Suprapubic skin (tissue), 3 donors: ENCODE measurements around the gene OPN3.

Experiments used
- EP300 ChIP-seq: sonication (generic); formaldehyde crosslinking; IDR thresholded peaks from one replicate; pipeline ENCODE4 v1.6.1; 2017; ENCODE audit warnings: antibody characterized with exemption
- POLR2A ChIP-seq, 2 donors: fragments of 450-650 bp; IDR thresholded peaks; one replicate each; pipeline ENCODE4 v1.6.1; 2017; ENCODE audit warnings: antibody characterized with exemption in 2 of 2, mild to moderate bottlenecking in 2 of 2, moderate library complexity in 2 of 2
- TF ChIP-seq, protein P1 (sequence below), 2 donors: fragments of 200-600 bp in 1 of 2; fragments of 450-650 bp in 1 of 2; sonication (generic) in 1 of 2; IDR thresholded peaks; one replicate each; pipeline ENCODE4 v1.5.1; 2016 to 2019; ENCODE audit warnings: antibody characterized with exemption in 2 of 2, mild to moderate bottlenecking in 1 of 2, moderate library complexity in 1 of 2

DNA sequence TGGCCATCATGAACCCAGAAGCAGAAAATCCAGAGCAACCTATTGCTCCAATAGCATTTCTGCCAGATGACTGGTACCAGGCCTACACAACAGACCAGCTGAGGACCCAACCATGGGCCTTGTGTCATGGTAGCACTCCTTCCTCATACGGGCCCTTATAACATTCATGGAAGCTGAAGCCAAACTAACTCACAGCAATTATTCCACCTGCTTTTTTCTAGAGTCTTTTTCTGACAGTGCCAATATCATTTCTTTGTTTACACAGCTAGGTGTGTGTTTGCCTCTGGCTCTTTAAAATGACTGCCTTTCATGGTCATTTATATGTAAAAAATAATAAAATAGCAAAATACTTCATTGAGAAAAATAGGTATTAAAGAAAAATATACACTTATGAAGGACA is 8.0 kb upstream of the OPN3 start:
- TF ChIP-seq, protein P1, sequence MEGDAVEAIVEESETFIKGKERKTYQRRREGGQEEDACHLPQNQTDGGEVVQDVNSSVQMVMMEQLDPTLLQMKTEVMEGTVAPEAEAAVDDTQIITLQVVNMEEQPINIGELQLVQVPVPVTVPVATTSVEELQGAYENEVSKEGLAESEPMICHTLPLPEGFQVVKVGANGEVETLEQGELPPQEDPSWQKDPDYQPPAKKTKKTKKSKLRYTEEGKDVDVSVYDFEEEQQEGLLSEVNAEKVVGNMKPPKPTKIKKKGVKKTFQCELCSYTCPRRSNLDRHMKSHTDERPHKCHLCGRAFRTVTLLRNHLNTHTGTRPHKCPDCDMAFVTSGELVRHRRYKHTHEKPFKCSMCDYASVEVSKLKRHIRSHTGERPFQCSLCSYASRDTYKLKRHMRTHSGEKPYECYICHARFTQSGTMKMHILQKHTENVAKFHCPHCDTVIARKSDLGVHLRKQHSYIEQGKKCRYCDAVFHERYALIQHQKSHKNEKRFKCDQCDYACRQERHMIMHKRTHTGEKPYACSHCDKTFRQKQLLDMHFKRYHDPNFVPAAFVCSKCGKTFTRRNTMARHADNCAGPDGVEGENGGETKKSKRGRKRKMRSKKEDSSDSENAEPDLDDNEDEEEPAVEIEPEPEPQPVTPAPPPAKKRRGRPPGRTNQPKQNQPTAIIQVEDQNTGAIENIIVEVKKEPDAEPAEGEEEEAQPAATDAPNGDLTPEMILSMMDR (IDR thresholded peaks at IDR 0.05), result no peak
- no peak for TF ChIP-seq POLR2A (IDR thresholded peaks at IDR 0.05)
- no peak for TF ChIP-seq EP300
